HG03571 (cell line): ENCODE measurements around the gene TWIST2.

Experiments used
- ATAC-seq: cut with Tn5 transposase; IDR thresholded peaks from one replicate; pipeline ENCODE4 v1.9.1; 2021; ENCODE audit not compliant: unreplicated experiment

Gene TWIST2

DNA sequence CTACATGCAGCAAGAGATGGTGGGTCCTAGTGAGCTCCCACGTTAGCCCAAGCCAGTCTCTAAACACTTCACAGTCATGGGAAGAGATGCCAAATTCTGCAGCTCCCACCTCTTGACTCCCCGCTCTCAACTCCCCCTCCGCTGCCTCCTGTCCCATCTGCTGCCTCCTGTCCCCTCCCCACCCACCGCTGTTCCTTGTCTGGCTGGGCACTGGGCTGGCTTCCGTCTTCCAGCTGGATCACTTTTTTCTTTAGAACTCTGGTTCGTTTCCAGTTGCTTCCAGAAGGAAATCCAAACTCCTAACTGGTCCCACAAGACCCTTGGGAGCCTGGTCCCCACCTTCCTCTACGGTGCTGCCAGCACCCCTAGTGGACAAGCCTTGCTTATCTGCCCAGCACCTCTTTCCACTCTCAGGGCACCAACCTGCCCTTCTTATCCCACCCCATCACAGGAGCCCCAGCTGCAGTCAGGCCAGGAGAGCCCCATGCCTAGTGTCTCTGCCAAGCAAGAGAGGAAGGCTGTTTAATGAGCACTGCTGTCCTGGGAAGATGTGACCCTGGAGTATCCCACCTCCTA is 12.1 kb upstream of the TWIST2 start:
- no peak for ATAC-seq

DNA sequence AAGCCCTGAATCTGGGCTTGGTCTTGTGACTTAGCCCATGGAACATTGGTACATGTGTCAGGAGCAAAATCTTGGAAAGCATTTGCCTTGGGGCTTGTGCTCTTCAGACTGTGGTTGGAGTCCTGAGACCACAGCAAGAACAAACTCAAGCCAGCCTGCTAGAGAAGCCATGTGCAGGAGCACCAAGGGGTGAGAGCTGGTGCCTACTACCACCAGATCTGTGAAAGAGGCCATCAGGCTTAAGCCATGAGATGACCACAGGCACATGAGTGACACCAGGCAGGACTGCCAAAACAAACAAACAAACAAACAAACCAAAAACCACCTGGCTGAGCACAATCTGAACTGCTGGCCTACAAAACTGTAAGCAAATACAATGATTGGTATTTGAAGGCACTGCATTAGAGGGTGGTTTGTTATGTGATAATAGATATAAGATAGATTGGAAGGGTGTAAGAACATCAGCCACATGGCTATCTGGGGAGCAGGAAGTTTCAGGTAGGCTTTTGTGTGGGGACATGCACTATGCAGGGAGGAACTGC is 9.0 kb upstream of the TWIST2 start:
- ATAC-seq: no peak

DNA sequence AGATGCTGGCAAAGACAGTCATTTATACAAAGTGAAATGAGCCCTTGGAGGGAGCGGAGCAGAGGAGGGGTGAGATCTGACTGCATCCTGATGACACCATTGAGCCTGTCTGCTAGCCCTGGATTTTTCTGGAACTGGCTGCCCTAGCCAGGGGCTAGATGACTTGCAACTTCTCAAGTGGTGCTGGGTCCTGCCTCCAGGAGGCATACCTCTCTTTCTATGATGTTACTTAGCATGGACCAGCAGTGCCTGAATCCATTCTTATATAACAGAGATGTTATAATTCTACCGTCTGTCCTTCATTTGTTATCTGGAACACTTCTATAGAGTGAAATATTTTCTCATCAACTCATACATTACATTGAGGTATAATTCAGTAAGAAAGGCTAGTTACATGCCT is 8.5 kb upstream of the TWIST2 start:
- ATAC-seq: no peak

DNA sequence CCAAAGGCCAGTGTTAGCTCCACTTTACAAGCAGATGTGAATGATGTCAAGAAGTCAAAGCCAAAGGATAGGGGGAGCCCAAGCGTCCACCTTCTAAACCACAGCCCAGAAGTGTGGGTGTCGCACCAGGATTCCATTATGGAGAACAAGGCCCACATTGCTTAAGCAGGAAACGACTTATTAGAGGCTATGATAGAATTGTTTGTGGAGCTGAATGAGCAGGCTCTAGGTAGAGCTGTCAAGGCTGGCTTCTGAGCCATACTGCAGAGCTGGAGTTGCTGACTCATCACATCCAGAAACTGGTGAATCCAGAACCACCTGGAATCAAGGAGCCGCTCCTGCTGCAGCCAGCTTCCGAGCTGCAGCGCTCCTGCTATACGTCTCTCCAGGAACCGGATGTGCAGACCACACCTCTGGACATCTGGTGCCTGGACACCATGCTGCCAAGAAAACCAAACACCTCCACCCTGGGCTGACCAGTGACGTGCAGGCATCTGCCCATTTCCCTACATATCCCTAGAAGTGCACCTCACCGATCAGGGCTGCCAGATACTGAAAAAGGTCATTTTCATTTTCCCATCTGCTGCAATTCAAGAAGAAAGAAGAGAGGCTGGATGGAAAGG is 6.2 kb upstream of the TWIST2 start:
- no peak for ATAC-seq

DNA sequence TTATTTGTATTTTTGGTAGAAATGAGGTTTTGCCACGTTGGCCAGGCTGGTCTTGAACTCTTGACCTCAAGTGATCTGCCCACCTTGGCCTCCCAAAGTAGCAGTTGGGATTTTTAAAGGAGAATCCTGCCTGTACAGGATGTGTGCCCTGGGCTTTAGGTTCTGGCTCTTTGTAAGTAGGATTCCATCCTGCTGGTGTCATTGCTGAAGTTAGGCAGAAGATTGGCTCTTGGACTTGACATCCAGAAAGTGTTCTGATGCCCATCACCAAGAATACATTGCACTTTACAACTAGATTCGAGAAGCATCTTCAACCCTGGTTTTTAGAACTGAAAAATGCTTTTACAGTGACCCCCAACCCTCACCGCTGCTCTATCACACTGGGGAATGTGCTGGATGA is 4.4 kb upstream of the TWIST2 start:
- ATAC-seq: no peak

DNA sequence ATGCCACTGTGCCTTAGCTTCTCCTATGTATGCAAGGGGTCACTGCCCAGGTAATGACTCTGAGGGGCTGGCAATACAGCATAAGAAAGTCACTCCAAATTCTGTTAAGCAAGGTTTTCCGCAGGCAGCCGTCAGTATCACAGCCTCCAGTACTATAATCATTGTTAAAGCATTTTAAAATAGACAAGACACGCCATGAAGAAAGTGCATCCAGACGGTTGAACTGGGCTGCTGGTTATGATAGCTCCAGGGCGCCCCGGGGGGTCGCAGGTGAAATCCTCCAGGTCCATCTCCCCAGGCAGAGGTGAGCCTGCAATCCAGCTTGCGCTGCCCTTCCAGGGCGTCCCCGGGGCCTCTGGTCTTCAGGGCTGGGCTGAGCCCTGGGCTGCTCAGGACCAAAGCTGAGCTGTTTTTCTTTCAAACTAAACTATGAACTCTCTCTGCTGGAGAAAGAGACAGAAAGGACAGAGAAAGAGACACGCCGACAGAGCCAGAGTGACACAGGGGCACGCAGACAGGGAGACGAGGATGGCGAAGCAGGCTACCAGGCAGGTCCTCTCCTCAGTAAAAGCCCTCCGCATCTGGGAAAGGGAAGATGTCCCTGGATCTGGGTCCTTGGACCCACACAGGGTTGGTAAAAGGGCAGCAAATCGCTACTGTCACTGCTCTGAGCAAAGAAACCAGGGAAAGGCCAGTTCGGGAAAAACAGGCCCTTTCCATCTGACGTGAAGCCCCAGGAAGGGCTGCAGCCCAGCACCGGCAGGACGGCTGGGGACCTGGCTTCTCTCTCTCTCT is 2.1 kb upstream of the TWIST2 start:
- no peak for ATAC-seq

DNA sequence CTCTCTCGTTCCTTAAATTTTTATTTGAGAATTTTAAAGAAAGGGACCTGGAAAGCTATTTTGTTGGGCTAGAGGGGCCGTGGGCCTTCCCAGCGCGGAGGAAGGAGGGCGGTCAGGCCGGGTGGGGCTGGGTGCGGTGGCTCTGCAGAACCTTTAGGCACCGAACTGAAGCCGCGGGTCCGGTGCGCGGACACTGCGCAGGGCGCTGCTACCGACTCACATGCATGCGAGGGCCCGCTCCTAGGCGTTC is 1.6 kb upstream of the TWIST2 start:
- ATAC-seq: no peak

DNA sequence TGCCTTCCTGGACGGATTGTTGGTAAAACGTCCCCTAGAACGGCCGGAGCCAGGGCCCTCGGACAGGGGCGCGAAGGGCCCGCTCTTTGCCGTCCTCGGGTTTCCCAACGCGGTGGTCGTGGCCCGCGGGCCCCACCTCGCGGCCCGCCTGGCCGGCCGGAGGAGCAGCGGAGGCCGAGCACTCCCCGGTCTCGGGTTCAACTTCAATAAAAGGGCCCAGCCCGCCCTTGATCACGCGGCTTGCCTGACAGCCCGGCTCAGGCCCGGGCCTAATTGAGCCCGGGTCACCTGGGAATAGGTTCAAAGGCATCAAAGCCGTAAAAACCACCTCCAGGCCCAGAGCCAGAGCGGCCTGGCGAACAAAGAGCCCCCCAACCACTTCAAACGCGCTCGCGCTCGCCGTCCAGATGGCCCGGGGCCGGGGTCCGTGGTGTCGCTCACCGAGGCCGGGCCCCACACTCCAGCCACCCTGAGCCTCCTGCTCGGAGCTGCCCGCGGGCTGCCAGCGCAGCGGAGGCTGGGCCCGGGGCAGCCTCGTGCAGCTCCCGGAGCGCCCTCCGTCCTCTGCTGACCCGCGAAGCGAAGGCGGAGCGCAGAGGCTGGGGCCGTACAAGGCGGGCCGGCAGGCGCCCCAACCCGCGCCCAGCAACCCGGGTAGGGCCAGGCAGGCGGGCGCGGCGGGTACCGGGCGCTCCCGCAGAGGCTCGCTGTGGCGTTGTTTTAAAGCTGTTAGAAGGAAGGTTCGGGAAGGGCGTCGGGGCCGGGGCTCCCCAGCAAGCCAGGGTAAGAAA is 1.1 kb upstream of the TWIST2 start:
- no peak for ATAC-seq

DNA sequence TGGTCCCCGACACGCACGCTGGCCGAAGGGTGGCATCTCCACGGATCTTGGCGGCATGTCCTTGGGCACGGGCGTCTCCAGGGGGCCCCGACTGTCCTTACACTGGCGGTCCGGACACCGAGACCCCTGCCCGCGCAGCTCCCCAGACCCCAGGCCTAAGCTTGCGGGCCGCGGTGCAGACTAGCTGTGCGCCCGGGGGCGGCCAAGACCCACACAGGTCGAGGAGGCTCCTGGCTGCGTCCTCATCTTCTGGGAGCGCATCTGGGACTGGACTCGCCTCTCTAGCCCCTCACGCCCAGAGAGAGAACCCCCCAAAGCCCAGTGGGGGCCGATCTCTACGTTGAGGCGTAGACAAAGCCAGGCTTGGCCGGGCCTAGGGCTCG is 475 bp upstream of the TWIST2 start:
- no peak for ATAC-seq

DNA sequence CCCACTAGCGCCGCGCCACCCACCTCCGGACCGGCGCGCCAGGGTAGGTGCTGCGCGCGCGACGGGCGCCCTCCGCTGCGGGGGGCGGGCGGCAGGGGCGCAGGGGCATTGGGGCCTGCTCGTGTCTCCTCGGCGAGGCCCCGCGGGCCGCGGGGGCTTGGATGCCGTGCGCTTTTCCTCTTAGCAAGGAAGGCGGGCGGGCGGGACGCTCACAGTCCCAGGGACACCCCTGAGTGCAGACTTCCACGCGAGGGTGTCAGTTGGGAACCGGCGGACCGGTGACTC is 748 bp downstream of the TWIST2 start:
- no peak for ATAC-seq

DNA sequence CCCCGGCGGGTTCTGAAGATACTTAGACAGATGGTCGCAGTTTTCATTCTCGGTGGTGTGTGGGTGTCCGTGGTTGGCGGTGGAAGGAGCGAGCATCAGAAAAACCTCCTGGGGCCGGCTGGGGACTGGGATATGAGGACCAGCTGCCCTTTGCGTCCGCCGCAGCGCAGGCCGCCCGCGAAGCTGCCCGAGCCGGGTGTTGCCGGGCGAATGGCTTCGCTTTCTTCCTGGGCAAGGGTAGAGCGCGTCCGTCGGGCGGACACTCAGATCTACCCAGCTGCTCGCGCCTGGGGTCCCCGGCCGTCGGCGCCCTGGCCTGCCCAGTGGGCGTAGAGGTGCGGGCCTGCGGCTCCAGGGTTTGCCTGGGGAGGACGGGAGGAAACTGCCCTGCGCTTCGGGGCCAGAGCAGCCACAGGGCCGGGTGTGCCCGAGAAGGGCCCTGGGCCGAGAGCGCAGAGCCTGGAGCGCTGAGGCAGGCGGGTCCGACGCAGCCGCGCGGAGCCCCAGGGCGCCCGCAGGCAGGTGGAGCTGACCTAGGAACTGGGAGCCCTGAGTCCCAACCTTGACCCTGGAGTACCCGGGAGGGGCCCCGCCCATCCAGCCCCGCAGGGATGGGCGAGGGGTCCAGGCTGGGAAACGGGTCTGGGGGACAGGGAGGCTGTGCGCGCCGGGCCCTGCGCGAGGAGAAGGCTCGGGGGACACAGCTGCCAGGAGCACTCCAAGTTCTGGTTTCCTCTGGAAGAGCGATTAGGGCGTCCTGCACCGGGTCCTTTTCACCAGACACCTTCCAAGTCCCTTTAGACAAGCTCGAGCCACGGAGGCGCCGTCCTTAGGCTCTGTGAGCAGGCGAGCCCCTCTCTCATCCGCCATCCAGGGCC is 1.3 kb downstream of the TWIST2 start:
- no peak for ATAC-seq

DNA sequence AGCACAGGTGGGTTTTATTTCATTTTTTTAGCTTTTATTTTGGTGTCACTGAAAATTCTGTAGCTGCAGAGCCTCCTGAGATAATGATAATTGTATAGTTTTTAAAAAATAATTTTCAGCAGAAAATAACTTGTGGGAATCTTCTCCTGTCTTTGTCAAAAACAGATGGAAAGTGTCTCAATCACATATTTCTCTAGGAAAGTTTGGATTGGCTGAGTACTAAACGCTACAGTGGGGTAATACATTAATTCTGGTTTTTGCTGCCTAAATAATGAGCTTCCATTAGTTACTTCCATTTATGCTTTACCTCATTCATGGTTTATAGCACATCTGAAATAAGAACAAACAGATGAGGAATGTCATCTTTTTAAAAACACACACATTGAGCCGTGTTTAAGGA is 2.2 kb downstream of the TWIST2 start:
- ATAC-seq: no peak

DNA sequence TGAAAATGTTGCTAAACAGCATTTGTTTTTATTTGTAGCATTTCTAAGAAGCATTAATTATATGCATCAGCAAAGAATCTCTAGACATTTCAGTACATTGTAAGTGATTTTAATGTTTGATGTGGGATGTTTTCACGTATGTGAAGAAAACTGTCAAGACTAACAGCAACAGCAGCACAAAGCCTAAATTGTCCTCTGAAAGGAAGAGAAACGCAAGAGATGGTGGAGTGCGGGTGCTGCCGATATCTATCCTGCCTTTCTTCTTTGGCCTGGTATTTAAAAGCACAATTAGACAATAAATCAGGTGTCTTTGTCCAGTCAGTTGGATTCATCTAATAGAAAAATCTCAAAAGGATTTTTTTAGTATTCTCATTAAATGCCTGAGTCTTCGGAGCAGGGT is 3.1 kb downstream of the TWIST2 start:
- no peak for ATAC-seq

DNA sequence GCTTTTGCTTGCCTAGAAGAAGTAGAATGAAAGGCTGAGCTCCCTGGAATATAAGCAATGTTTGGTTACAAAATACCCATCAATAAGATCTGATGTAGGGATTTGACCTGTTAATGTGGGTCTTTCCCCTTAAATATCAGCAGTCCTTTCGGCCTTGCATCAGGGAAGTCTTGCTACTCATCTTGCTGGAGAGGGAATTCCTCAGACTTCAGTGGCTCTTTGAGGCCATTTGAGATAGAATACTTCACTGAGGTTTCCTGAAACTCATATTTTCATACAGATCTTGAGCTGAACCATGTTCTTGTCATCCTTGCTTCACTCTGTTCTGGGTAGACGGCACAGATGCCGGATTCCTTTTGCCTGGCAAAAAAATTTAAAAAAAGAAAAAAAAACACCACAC is 3.9 kb downstream of the TWIST2 start:
- no peak for ATAC-seq

DNA sequence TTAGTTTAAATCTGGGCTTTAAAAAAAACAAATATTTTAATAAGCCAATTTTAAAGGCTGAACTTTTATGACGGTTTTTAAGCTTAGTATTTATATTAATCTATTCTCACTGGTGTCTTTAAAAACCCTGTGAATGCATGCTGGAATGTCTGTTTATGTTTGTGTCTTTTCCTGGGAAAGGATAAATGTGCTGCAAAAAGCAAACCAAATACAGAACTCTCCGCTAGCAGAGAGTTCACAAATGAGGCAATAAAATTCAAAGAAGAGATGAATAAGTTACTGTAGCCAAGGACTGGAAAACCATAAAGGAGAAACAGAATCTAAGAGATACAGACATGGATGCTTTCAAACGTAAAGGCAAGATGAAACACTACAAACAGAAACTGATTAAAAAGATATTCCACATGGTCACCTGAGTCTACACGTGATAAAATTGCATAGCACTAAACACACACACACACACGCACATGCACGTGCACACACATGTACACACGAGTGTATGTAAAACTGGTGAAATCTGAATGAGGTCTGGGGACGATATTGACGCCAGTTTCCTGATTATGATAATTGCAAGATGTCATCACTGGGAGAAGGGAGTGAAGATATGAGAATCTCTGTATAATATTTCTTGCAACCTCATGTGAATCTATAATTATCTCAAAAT is 4.5 kb downstream of the TWIST2 start:
- no peak for ATAC-seq

DNA sequence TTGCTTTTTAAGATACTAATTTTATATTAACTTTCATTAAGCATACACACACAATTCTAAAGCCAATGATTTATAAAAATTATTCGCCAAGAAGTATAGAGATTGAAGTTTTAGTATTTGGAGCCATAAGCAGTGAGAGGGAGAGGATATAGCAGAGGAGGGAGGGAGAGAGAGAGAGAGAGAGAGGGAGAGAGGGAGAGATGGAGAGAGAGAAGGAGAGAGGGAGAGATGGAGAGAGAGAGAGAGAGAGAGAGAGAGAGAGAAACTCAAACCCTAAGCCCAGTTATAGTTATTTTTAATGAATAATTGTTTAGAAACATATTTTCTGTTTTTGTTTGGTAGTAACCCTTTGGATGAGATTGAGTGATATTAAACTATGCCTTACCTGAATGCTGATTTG is 5.3 kb downstream of the TWIST2 start:
- no peak for ATAC-seq

DNA sequence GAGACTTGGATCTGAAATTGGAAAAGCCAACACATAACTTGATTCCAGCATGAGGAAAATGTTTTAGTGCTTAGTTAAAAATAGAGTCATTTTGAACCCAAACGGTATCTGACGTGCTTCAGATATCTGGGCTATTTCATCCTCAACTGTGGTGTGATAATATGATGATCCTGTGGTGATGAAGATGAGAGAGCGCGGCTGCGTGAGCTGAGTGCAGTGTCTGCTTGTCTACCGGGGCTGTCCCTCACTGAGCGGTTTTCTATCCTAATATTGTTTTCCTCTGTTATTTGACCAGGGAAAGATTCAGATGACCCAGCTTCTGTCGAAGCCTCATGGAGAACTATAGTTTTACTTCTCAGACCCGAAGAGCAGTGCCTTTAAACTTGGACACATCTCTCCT is 5.8 kb downstream of the TWIST2 start:
- ATAC-seq: no peak

DNA sequence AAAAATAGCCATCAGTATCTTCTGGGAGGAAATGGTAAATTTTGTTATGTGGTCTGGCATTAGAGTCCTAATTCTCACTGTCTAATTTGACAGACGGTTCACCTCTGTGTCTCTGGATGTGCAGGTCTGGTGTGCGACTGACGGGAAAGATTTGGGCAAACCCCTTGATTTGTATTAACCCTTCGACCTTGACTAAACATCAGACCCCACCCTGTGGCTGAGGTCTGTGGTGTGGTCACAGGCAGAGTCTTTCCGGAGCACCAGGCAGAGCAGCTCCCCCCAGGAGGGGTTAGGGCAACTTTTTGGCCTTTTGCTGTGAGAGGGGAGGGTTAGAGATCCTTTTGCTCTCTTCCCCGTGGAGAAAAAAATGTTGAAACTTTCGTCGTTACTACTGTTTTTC is 6.4 kb downstream of the TWIST2 start:
- ATAC-seq: no peak

DNA sequence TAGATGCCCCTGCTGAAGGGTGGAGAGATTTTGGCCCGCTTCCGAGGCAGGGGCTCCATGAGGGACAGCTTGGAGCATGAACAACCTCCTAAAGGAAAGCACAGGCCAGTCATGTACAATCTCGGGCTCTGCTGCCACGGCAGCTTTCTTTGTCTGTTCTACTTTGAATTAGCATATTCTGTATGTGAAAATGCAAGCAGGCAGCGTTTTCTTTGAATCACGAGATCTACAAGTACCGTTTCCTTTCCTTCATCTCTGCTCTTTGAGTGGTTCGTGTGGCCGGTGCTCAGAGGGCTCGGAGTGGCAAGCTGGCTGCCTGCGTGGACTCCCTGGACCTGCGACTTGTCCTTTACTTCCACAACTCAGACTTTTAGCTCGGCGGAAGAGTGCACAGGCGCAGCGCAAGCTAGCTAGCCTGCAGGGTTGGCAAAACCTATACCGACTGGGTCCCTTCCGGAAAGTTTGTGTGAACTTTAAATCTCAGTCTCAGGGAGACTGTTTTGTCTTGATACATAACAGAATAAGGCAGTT is 6.9 kb downstream of the TWIST2 start:
- ATAC-seq: no peak

DNA sequence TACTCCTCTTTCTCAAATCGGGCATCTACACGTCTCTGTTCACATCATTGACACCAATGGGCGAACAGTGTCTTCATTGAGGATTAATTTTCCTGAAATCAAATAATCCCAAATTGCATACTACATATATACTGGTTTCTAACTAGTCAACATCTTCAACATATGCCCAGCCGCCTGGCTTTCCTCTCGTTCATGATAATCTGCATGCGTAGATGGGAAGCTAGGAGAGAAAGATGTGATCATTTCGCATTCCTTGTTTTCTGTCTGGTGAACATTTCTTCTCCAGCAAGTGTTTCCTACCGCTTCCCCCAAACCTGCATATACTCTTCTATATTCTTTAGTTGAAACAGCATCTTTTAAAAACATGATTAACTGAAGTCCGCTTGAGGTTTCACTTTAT is 7.4 kb downstream of the TWIST2 start:
- ATAC-seq: no peak
